Ovary (tissue), 3 donors: ENCODE data around the gene ZKSCAN3.

Experiments
- EP300 ChIP-seq: sonication (generic); formaldehyde crosslinking; IDR thresholded peaks from one replicate; pipeline ENCODE4 v1.6.1; 2017; ENCODE audit warnings: antibody characterized with exemption
- TF ChIP-seq, protein P1 (sequence below), 3 donors: fragments of 450-650 bp in 2 of 3; fragments of 200-600 bp in 1 of 3; IDR thresholded peaks; one replicate each; pipeline versions ENCODE4 v1.5.1 to v1.8.0; 2016 to 2022; ENCODE audit warnings: antibody characterized with exemption in 3 of 3, mild to moderate bottlenecking in 1 of 3
- donor health status: DM: no; HTN: no; CAD: no.

DNA sequence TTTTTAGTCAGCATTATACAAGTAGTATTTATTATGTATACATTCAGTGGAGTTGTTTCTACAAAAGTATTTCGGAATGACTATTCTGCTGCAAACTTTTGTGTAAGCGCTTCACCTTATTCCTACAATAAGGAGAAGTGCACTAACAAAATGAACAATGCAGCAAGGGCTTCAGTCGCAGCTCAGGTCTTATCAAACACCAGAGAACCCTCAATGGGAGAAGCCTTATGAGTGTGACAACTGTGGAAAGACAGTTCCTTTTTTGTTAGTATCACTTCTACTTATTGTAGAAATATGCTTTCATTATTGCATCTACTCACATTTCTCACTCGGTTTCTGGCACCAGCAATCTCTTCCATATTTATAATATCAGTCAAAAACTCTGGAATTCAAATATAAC, 18.8 kb downstream of the ZKSCAN3 start:
- TF ChIP-seq, protein P1, sequence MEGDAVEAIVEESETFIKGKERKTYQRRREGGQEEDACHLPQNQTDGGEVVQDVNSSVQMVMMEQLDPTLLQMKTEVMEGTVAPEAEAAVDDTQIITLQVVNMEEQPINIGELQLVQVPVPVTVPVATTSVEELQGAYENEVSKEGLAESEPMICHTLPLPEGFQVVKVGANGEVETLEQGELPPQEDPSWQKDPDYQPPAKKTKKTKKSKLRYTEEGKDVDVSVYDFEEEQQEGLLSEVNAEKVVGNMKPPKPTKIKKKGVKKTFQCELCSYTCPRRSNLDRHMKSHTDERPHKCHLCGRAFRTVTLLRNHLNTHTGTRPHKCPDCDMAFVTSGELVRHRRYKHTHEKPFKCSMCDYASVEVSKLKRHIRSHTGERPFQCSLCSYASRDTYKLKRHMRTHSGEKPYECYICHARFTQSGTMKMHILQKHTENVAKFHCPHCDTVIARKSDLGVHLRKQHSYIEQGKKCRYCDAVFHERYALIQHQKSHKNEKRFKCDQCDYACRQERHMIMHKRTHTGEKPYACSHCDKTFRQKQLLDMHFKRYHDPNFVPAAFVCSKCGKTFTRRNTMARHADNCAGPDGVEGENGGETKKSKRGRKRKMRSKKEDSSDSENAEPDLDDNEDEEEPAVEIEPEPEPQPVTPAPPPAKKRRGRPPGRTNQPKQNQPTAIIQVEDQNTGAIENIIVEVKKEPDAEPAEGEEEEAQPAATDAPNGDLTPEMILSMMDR (IDR thresholded peaks at IDR 0.05) = no peak
- TF ChIP-seq EP300 = no peak
